ENCODE data around the gene IKZF1.

GRCh38 chr7:50353201-50353600 lies 48.7 kb downstream of the IKZF1 start:
- TF ChIP-seq ZC3H11A (IDR thresholded peaks at IDR 0.05) (no peak), CTCF (IDR thresholded peaks at IDR 0.05) (no peak), PBX3 (IDR thresholded peaks at IDR 0.05) (no peak), USF2 (IDR thresholded peaks at IDR 0.05) (no peak), EP300 (IDR thresholded peaks at IDR 0.05) (no peak), POLR2A (IDR thresholded peaks at IDR 0.05; ENCODE audit: low read length) (no peak), ATOH8 (CRISPR knock-in tag; IDR thresholded peaks at IDR 0.05; ENCODE audit: low read depth) (no peak), NFE2L2 (conservative IDR thresholded peaks at IDR 0.05; ENCODE audit: low read length) (no peak)
